HG03108 (cell line): Measurements from ENCODE around the gene RAET1G.
"Not testable (repeated sequence)": the region's sequence is repeated elsewhere in the genome, so short reads cannot be mapped to it uniquely, and the experiment has no call there.

Experiments
- ATAC-seq: cut with Tn5 transposase; IDR thresholded peaks from one replicate; pipeline ENCODE4 v1.9.1; 2021; ENCODE audit warnings: moderate library complexity; ENCODE audit not compliant: unreplicated experiment

RAET1G gene

GRCh38 chr6:149897855-149898744 is 24.8 kb downstream of the RAET1G start, which contains the start of gene RAET1E:
RAET1E (minus strand) TSS chr6:149898113; CDS start chr6:149890901, 7,212 bp downstream.
- ATAC-seq: no peak

GRCh38 chr6:149897015-149897697 is 25.8 kb downstream of the RAET1G start:
- no peak for ATAC-seq

- ATAC-seq: no peak
These were observed 26.4 kb downstream of the RAET1G start for GRCh38 chr6:149896491-149896890.

GRCh38 chr6:149895833-149896271 is 27.1 kb downstream of the RAET1G start:
- no peak for ATAC-seq

GRCh38 chr6:149895048-149895590 is 27.8 kb downstream of the RAET1G start:
- no peak for ATAC-seq

GRCh38 chr6:149891864-149892263 is 31.1 kb downstream of the RAET1G start:
- ATAC-seq: not testable (repeated sequence)

- ATAC-seq: no peak
These were observed 31.7 kb downstream of the RAET1G start for GRCh38 chr6:149891259-149891658.

GRCh38 chr6:149890629-149891045 is 32.3 kb downstream of the RAET1G start:
- no peak for ATAC-seq

- ATAC-seq: no peak
These were observed 33.6 kb downstream of the RAET1G start for GRCh38 chr6:149889326-149889725.

GRCh38 chr6:149888659-149889058 is 34.3 kb downstream of the RAET1G start:
- no peak for ATAC-seq

- no peak for ATAC-seq
These were observed 34.8 kb downstream of the RAET1G start for GRCh38 chr6:149888093-149888492.

GRCh38 chr6:149887343-149887742 is 35.6 kb downstream of the RAET1G start:
- no peak for ATAC-seq

GRCh38 chr6:149885888-149886287 is 37.0 kb downstream of the RAET1G start:
- ATAC-seq: no peak

- ATAC-seq: no peak
These were observed 38.3 kb downstream of the RAET1G start for GRCh38 chr6:149884617-149885016.

- ATAC-seq: no peak
These were observed 38.7 kb downstream of the RAET1G start for GRCh38 chr6:149884215-149884614.

- ATAC-seq: no peak
These were observed 41.1 kb downstream of the RAET1G start for GRCh38 chr6:149881860-149882259.

- no peak for ATAC-seq
These were observed 41.7 kb downstream of the RAET1G start for GRCh38 chr6:149881066-149881766.

- ATAC-seq: no peak
These were observed 45.3 kb downstream of the RAET1G start for GRCh38 chr6:149877659-149878058.

- no peak for ATAC-seq
These were observed 46.5 kb downstream of the RAET1G start for GRCh38 chr6:149876241-149876933.

- no peak for ATAC-seq
These were observed 50.7 kb downstream of the RAET1G start for GRCh38 chr6:149872233-149872632.
